Measurements from ENCODE around the gene PSG4. TPM values are rescaled to one million over a fixed set of nuclear protein-coding genes. Genes with fewer than 3 reads are reported as not detected.
"Not testable (repeated sequence)": the region's sequence is repeated elsewhere in the genome, so short reads cannot be mapped to it uniquely, and the experiment has no call there.

The PSG4 gene
- total RNA-seq = not detected
- long read RNA-seq = 0 reads

DNA sequence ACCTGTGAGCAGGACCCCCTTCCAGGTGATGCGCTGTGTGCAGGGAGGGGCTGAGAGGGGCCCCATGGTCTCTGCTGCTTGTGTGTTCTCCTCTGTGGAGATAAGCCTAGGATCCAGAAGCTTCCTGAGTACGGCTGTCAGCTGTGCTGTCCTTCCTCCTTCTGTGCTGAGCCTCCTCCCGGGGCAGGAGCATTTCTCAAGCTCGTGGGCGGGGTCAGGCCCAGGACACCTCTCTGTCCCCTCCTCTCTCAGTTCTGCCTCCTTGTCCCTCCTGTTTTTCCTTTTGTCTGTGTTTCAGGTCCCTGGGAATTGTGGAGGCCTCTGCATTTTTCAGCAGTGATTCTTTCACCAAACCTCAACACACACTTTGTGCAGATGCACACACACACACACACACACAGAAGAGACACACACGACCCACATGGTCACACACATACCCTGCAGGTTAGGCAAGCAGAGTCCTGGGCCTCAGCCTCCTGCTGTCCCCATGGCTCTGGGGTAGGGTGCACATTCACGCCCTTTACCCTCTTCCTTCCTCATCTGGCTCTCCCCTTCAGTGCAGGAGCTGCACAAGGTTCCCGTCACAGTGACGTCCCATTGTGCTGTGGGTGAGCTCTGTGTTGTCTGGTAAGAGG lies at the start of gene PSG4:
Gene PSG4 (minus strand): TSS at position 168 of the 635 bp plus-strand sequence. CDS start 102 bp downstream, at position 66.
- intact Hi-C loops (cut with DNase I); DNase-seq (ENCODE audit: missing footprints); ATAC-seq: not testable (repeated sequence)

DNA sequence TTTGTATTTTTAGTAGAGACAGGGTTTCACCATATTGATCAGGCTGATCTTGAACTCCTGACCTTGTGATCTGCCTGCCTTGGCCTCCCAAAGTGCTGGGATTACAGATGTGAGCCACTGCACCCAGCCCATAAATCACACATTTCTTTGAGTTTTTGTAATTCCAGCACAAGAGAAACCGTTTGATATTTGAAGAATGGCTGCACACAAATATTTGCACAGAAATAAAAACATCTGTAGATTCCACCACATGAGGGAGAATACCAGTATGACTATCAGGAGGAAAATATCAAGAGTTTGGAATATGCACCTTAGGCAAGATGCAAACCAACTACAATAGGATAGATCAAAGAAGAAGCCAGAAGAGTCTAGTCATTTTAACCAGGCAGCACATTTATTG lies 46.0 kb upstream of the PSG4 start:
- DNase-seq (ENCODE audit: missing footprints); intact Hi-C loops (cut with DNase I); ATAC-seq: not testable (repeated sequence)

DNA sequence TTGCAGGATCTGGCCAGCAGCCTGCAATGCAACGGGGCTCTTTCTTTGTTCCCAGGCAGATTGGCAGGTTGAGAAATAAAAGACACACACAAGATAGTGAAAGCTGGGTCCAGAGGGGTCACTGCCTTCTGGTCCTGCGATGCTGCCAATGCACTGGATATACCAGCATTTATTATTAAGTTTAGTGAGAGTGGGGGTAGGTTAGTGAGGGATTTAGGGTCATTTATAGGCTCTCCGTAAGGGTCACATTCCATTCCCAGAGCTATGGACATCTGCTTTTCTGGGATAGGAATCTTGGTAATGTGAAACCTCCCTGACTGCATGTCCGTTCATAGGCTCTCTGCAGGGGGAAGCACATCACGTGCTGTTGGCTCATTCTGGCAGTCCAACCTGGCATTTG lies 44.9 kb upstream of the PSG4 start:
- DNase-seq (ENCODE audit: missing footprints); intact Hi-C loops (cut with DNase I); ATAC-seq: not testable (repeated sequence)

DNA sequence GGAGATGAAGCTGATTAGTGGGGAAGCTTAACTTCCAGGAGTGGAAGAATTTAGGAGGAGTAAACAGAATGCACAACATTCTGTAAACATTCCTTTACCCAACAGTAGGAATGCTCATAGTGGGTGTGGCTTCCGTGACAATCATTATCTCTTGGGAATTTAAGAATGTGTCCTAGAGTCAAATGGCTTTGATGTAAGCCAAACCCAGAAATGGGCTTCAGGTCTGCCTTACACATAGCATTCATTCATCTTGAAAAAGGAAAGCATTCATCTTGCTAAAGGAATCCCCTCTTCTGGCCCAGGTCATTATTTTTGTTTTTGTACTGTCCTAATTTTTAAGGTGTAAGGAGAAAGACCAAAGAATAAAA lies 43.2 kb upstream of the PSG4 start:
- ATAC-seq; intact Hi-C loops (cut with DNase I); DNase-seq (ENCODE audit: missing footprints): not testable (repeated sequence)

DNA sequence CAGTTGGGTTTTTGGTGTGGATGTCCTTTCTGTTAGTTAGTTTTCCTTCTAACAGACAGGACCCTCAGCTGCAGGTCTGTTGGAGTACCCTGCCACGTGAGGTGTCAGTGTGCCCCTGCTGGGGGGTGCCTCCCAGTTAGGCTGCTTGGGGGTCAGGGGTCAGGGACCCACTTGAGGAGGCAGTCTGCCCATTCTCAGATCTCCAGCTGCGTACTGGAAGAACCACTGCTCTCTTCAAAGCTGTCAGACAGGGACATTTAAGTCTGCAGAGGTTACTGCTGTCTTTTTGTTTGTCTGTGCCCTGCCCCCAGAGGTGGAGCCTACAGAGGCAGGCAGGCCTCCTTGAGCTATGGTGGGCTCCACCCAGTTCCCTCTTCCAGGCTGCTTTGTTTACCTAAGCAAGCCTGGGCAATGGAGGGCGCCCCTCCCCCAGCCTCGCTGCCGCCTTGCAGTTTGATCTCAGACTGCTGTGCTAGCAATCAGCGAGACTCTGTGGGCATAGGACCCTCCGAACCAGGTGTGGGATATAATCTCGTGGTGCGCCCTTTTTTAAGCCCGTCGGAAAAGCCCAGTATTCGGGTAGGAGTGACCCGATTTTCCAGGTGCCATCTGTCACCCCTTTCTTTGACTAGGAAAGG lies 41.9 kb upstream of the PSG4 start:
- ATAC-seq; DNase-seq (ENCODE audit: missing footprints); intact Hi-C loops (cut with DNase I): not testable (repeated sequence)

DNA sequence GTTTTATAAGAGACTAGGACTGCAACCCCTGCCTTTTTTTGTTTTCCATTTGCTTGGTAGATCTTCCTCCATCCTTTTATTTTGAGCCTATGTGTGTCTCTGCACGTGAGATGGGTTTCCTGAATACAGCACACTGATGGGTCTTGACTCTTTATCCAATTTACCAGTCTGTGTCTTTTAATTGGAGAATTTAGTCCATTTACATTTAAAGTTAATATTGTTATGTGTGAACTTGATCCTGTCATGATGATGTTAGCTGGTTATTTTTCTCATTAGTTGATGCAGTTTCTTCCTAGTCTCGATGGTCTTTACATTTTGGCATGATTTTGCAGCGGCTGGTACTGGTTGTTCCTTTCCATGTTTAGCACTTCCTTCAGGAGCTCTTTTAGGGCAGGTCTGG lies 40.4 kb upstream of the PSG4 start:
- DNase-seq (ENCODE audit: missing footprints); ATAC-seq; intact Hi-C loops (cut with DNase I): not testable (repeated sequence)

DNA sequence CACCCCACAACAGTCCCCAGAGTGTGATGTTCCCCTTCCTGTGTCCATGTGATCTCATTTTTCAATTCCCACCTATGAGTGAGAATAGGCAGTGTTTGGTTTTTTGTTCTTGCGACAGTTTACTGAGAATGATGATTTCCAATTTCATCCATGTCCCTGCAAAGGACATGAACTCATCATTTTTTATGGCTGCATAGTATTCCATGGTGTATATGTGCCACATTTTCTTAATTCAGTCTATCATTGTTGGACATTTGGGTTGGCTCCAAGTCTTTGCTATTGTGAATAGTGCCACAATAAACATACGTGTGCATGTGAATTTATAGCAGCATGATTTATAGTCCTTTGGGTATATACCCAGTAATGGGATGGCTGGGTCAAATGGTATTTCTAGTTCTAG lies 36.8 kb upstream of the PSG4 start:
- ATAC-seq; DNase-seq (ENCODE audit: missing footprints); intact Hi-C loops (cut with DNase I): not testable (repeated sequence)

DNA sequence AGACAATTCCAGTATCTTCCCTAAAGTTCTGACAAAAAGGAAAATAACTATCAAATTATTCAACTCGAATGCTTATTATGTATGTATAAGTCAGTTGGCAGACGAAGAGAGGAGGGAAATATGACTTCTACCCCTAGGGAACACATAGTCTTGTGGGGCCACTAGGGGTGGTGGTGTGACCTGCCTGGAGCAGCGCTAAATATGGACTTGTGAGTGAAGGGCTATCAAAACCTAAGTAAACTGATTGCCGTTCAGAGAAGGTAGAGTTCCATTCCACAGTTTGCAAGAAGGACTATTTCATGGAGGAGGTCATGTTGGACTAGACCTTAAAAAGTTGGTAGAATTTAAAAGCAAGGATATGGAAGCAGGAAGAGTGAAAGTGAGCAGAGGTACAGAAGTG lies 32.8 kb upstream of the PSG4 start:
- DNase-seq (ENCODE audit: missing footprints); intact Hi-C loops (cut with DNase I); ATAC-seq: not testable (repeated sequence)

DNA sequence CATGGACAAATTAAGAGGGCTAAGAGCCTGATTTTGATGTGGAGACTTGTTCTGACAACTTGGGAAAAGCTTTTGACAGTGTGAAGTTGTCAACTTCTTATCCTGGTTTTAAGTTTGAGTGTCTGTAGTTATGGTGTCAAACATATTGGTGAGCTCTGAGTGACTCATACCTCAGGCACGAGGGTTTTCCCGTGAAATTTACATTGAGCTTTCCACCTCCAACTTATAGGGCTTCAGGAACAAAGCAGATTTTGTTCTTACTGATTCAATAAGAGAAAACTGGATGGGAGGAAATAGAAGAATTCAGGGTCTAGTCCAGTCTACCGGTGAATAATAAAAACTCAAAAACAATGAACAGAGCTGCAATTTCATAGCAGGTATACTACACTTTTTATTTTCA lies 30.2 kb upstream of the PSG4 start:
- ATAC-seq; DNase-seq (ENCODE audit: missing footprints); intact Hi-C loops (cut with DNase I): not testable (repeated sequence)

DNA sequence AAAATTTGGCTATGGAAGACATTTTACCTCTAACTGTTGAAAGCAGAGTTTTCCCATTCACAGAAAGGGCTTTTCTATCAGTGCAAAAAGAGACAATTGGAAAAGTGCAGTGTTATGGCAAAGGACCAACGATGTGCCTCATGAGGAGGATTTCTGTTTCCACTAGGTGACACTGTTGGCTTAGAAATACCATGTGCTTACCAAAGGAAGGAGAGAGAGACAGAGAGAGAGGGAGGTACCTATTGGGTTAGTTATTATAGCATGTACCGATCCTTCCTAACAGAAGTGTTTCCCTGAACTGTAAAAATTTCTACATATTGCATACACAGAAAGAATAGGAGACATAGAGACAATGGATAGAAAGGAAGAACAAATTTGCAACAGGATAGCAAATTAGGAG lies 23.9 kb upstream of the PSG4 start:
- ATAC-seq (no peak), DNase-seq (ENCODE audit: missing footprints) (no peak)
- intact Hi-C loops (cut with DNase I) = no loop called here

DNA sequence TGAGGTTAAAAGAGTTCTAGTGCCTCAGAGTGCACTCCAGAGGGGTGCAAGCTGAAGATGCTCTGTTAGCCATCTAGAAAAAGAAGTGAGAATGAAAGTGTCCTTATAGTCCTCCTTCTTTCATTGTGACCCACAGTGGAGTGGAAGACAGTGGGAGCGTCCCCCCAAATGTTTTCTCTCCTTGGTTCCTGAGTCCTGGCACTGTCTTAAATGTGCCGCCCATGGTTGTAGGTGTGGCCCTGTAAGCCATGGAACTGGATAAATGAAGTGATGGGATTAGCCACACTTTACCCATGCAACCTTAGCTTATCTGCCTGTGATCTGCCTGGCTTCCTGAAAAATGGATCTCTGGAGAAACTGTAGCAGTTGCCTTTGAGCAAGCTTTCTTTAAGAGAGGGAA lies 23.3 kb upstream of the PSG4 start:
- intact Hi-C loops (cut with DNase I); DNase-seq (ENCODE audit: missing footprints); ATAC-seq: not testable (repeated sequence)

DNA sequence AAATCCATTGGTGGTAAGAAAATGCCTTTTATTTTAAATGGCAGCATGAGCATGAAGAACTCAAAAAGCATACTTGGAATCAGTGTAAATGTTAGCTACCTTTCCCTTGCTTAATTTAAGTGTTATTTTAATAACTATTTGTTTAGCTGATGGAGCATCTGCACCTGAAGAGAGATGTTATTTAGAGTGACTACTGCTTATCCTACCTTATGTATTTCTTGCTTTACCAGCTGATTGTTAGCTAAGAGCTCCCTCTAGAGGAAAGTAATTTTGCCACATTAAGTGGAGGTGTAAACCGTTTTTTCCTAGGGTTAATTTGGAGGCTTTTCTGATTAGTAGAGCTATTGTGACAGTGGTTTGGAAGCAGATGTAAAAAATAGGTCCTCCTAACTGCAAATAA lies 21.5 kb upstream of the PSG4 start:
- intact Hi-C loops (cut with DNase I); ATAC-seq; DNase-seq (ENCODE audit: missing footprints): not testable (repeated sequence)

DNA sequence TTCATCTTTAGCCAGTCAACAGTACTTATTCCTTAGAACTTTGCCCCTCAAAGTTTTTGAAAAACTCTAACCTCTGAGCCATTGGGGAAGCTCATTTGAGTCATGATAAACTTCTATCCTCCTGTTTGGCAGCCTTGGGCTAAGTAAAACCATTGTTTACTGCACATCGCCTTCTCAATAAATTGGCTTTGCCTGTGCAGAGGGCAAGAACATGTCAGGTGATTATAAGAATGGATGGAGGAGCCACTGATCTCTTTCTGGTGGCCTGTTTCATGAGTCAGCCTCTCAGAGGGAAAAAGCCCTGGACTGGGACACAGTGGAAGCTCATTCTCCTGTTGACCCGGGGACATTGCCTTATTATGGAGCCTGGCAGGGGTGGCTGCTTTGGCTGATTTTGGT lies 19.4 kb upstream of the PSG4 start:
- no peak for ATAC-seq
- DNase-seq (ENCODE audit: missing footprints) = no peak
- intact Hi-C loops (cut with DNase I) = no loop called here

DNA sequence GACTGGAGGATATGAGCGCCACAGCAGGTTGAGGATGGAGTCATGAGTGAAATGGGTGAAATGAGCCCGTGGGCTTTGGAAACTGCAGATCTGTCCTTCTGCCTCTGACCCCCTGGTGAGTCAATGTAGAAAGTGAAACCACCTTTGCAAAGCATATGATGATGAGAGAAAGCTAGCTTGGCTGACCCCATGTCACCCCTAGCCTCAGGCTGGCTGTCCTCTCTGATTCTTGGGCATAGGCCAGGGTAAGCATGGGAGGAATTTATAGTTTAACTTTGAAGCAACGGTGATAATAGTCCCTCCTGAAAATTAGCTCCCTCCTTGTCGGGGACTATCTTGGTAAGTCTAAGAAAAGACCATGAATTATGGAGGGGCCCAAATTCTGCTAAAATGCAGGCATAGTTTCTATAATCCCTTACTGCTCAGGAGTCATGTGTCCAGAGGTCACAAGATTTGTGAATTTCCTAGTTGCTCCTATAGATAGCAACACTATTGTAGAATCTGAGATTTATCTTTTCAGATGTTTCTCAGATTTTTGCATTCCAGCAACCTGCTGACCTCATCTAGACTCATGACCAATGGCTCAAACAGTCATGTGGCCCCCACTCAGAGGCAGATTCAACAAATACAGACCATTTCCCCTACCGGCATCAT lies 18.9 kb upstream of the PSG4 start:
- ATAC-seq; DNase-seq (ENCODE audit: missing footprints); intact Hi-C loops (cut with DNase I): not testable (repeated sequence)

DNA sequence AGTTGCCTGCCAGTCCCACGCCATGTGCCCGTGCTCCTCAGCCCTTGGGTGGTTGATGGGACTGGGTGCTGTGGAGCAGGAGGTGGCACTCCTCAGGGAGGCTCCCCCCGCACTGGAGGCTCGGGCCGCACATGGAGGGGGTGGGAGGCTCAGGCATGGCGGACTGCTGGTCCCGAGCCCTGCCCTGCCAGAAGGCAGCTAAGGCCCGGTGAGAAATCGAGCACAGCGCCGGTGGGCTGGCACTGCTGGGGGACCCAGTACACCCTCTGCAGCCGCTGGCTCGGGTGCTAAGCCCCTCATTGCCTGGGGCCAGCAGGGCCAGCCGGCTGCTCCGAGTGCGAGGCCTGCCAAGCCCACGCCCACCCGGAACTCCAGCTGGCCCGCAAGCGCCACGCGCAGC lies 16.5 kb upstream of the PSG4 start:
- intact Hi-C loops (cut with DNase I); DNase-seq (ENCODE audit: missing footprints); ATAC-seq: not testable (repeated sequence)

DNA sequence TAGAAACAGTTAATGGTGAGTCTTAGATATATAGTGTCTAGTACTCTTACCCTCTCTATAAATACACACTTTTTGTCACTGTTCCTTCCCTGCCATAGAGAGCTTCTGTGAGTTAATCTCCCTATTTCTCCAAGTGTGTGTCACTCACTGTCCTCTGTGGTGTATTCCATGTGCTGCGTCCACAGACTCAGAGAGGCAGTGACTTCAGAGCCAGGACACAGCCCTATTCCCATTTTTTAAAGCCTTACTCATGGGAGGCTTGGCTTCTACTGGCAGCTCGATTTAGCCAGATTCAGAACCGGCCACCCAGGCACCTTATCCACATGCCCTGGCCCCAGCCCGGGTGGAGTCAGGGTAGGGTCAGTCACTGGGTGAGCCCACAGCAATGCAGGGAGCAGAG lies 13.7 kb upstream of the PSG4 start:
- DNase-seq (ENCODE audit: missing footprints); intact Hi-C loops (cut with DNase I); ATAC-seq: not testable (repeated sequence)

DNA sequence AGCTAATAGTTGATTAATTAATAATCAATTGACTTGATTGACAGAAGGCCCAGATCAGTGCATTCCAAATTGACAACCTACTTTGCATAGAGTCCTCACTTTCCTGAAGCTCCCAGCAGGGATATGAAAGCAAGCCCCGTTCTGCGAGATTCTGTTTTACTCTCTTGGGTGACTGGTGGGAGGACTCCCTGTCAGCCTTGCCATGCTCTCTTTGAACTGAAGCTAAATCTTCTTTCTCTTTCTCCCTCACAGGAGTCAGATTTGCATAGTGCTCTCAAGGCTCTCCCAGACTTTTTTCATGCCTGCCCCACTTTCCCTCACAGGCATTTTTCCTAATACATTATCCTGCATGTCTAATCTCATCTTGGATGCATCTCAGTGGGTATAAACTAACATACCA lies 10.4 kb upstream of the PSG4 start:
- DNase-seq (ENCODE audit: missing footprints); intact Hi-C loops (cut with DNase I); ATAC-seq: not testable (repeated sequence)

DNA sequence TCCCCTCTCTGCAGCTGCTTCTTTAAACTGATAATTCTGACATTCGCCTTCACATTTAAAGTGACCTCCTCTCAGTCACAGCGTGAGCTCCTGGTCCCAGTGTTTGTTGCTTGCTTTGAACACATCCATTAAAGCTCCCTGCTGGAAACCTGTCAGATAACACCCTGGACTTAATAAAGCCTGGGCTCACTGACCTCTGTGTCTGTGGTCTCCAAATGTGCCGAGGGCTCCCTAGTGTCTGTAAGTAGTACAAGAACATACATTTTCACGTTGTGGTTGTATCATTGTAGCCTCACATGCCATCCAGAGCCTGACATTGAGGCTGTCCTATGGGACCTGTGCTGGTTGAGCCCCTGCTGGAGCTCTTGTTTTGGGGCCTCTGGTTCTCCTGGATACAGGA lies 2.6 kb upstream of the PSG4 start:
- intact Hi-C loops (cut with DNase I) = no loop called here
- DNase-seq (ENCODE audit: missing footprints) (no peak), ATAC-seq (no peak)

DNA sequence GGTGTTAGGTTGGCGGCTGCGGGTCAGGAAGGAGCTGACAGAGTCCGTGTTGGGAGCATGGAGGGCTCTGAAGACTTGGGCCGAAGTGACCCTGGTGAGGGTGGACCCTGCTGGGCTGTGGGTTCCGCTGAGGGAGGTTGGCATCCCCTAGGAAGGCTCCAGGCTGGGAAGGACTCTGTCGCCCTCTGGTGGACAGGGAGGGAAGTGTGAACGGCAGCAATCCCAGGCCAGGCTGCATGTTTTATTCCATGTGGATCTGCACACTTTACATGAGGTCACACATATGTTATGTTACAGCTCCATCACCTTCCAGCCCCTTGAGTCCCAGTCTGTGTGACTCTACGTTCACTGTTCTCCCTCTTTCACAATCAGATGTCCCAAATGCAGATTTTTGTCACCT lies 1.7 kb upstream of the PSG4 start:
- ATAC-seq; DNase-seq (ENCODE audit: missing footprints); intact Hi-C loops (cut with DNase I): not testable (repeated sequence)

DNA sequence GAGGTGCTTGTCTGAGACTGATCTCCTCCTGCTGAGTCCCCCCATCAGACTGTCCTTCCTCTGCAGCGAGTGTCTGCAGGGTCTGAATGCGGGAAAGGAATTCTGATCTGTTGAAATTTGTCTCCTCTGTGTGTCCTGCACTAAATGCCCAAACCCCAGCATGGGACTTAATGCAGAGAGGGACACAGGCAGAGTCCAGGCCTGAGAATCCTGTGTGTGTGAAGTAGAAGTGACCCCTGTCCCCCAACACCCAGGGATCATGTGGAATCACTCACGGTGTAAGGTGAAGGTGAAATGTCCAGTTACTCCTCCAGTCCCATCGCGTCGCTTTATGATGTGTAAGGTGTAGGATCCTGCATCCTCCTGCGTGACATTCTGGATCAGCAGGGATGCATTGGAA lies 1.8 kb downstream of the PSG4 start:
- intact Hi-C loops (cut with DNase I); DNase-seq (ENCODE audit: missing footprints); ATAC-seq: not testable (repeated sequence)
